Activated naive CD4-positive, alpha-beta T cell treated with anti-CD3 and anti-CD28 coated beads, Interleukin-2, amount 10 ng/mL, durations not matched to agents 5 hours and 36 hours (primary cell): ENCODE data around the gene SPCS2. TPM values are rescaled to one million over a fixed set of nuclear protein-coding genes. Genes with fewer than 3 reads are reported as not detected.

Experiments used
- total RNA-seq, 2 experiments: library from RNA; stranded (reverse); gene quantifications; one replicate each; pipeline ENCODE4 v1.2.3, GENCODE V29; 2021

Gene SPCS2
- total RNA-seq: 100 to 1,000 TPM; 142 to 170 TPM

GRCh38 chr11:74948898-74949752, at the start of gene SPCS2, which contains the start of gene XRRA1:
Gene SPCS2 (plus strand): TSS chr11:74949266. CDS start chr11:74949286, 20 bp downstream.
Gene XRRA1 (minus strand): TSS chr11:74949091. CDS start chr11:74940878, 8,213 bp downstream.

GRCh38 chr11:74988541-74989259, 39.6 kb downstream of the SPCS2 start, which contains the start of gene NEU3:
Gene NEU3 (plus strand): TSS chr11:74988933. CDS start chr11:74989061, 128 bp downstream.

Other genes with a start within 250 kb of the SPCS2 start
- not detected for gene CHRDL2, start 217.8 kb upstream of the SPCS2 start, total RNA-seq
- gene RNF169, start 200.4 kb upstream of the SPCS2 start, total RNA-seq: 10 to 100 TPM; 16.1 to 17.2 TPM
- 1 to 10 TPM; 7.3 to 7.9 TPM for gene XRRA1, start 175 bp upstream of the SPCS2 start, total RNA-seq
- gene NEU3, start 39.7 kb downstream of the SPCS2 start, total RNA-seq: 10 to 100 TPM; 11.2 to 12.3 TPM
- not detected for gene OR2AT4, start 147.6 kb downstream of the SPCS2 start, total RNA-seq
- under 1 TPM in 1 of 2 experiments, not detected in 1; 0.08 TPM for gene SLCO2B1, start 201.8 kb downstream of the SPCS2 start, total RNA-seq